ENCODE results near the gene C18orf63. TPM values are rescaled to one million over a fixed set of nuclear protein-coding genes. Genes with fewer than 3 reads are reported as not detected.

C18orf63 gene
- total and polyA plus RNA-seq, 2 experiments from 2014 or later: not detected

GRCh38 chr18:74368901-74369705, 53.5 kb downstream of the C18orf63 start:
- H3K36me3 Mint-ChIP-seq (ENCODE audit: low read depth): no peaks in the 10 kb centered on the region
- Histone ChIP-seq H3K79me2 (replicated peaks; ENCODE audit: insufficient read depth) (no peaks in the 10 kb centered on the region), H3K36me3 (ENCODE audit: insufficient read depth) (no peaks in the 10 kb centered on the region), H3K27ac (ENCODE audit: low read depth) (no peak overlapping the region), H3K4me2 (no peak overlapping the region), H3F3A (replicated peaks; ENCODE audit: low read depth) (no peaks in the 10 kb centered on the region), H3K9me2 (ENCODE audit: insufficient read depth) (no peaks in the 10 kb centered on the region), H4K20me1 (replicated peaks; ENCODE audit: insufficient read depth) (no peaks in the 10 kb centered on the region), H3K27me3 (ENCODE audit: insufficient read depth) (no peaks in the 10 kb centered on the region), H2AFZ (peak overlapping the region; percentile 96), H3K4me1 (ENCODE audit: insufficient read depth) (no peaks in the 10 kb centered on the region), H3K4me3 (no peak overlapping the region)
- no peak for TF ChIP-seq ZNF114 (CRISPR knock-in tag; IDR thresholded peaks at IDR 0.05)
- no peak for TF ChIP-seq CTCF (conservative IDR thresholded peaks at IDR 0.05; ENCODE audit: low read depth in 2 of 2)
- TF ChIP-seq POLR2AphosphoS5 (IDR thresholded peaks at IDR 0.05; ENCODE audit: low read depth): no peak
- TF ChIP-seq NANOG (IDR thresholded peaks at IDR 0.05; ENCODE audit: borderline replicate concordance): no peak
- TF ChIP-seq STAT1 (IDR thresholded peaks at IDR 0.05; ENCODE audit: unreplicated experiment): no peak
- no peak for TF ChIP-seq EZH2 (IDR thresholded peaks at IDR 0.05; ENCODE audit: low read depth, unreplicated experiment)
- no peak for TF ChIP-seq EZH2phosphoT487 (IDR thresholded peaks at IDR 0.05; ENCODE audit: unreplicated experiment)
- no peak for TF ChIP-seq JUNB (IDR thresholded peaks at IDR 0.05; ENCODE audit: unreplicated experiment)
- TF ChIP-seq ZNF462 (CRISPR knock-in tag; IDR thresholded peaks at IDR 0.05): no peak
- TF ChIP-seq ZNF331 (CRISPR knock-in tag; IDR thresholded peaks at IDR 0.05; ENCODE audit: low read depth): no peak
- no peak for TF ChIP-seq REST (IDR thresholded peaks at IDR 0.05; ENCODE audit: unreplicated experiment)
- no peak for TF ChIP-seq CREB1 (CRISPR knock-in tag; IDR thresholded peaks at IDR 0.05; ENCODE audit: low read depth)
- no peaks in the 10 kb centered on the region for H3K9me3 Mint-ChIP-seq
- no peaks in the 10 kb centered on the region for H3K4me1 Mint-ChIP-seq
- DNase-seq (ENCODE audit: low spot score) (no peak), ATAC-seq (no peak; the same call in 2 of the 3 replicates)
- no peak overlapping the region for H3K27ac Mint-ChIP-seq
- no peaks in the 10 kb centered on the region for H3K27me3 Mint-ChIP-seq (ENCODE audit: insufficient read depth, low read depth, poor library complexity)
- no peak overlapping the region for H3K4me3 Mint-ChIP-seq
